HepG2 (cell line): ENCODE results near the gene AP3B2. TPM values are rescaled to one million over a fixed set of nuclear protein-coding genes. Genes with fewer than 3 reads are reported as not detected.

ENCODE experiments used
- ETV6 ChIP-seq: sonication (generic); formaldehyde crosslinking; conservative IDR thresholded peaks from 2 replicates; pipeline ENCODE4 v1.4.0; 2020; ENCODE audit warnings: missing genetic modification reagents
- EZH2 ChIP-seq: conservative IDR thresholded peaks from 2 replicates; pipeline ENCODE4 v1.6.1; 2012; ENCODE audit warnings: mild to moderate bottlenecking, low read depth, low read length, moderate library complexity
- KLF13 ChIP-seq: sonication (generic); formaldehyde crosslinking; IDR thresholded peaks from 2 replicates; pipeline ENCODE4 v1.4.0; 2020; ENCODE audit warnings: mild to moderate bottlenecking, missing genetic modification reagents
- MTF1 ChIP-seq: sonication (generic); formaldehyde crosslinking; IDR thresholded peaks from 2 replicates; pipeline ENCODE4 v1.5.0; 2020; ENCODE audit warnings: missing genetic modification reagents
- NR2F6 ChIP-seq, 2 experiments: IDR thresholded peaks; 2 replicates each; pipeline ENCODE4 v1.6.1; 2016; ENCODE audit warnings: antibody characterized with exemption in 1 of 2, mild to moderate bottlenecking in 1 of 2
- REPIN1 ChIP-seq: sonication (generic); formaldehyde crosslinking; IDR thresholded peaks from 2 replicates; pipeline ENCODE4 v1.8.0; 2022; ENCODE audit warnings: missing genetic modification reagents, low read depth, mild to moderate bottlenecking, borderline replicate concordance
- RXRA ChIP-seq: sonication (generic); formaldehyde crosslinking; IDR thresholded peaks from 2 replicates; pipeline ENCODE4 v1.5.1; 2020; ENCODE audit warnings: missing genetic modification reagents
- SMAD9 ChIP-seq: sonication (generic); formaldehyde crosslinking; IDR thresholded peaks from 2 replicates; pipeline ENCODE4 v1.5.1; 2020; ENCODE audit warnings: mild to moderate bottlenecking, missing genetic modification reagents
- TARDBP ChIP-seq: sonication (generic); formaldehyde crosslinking; IDR thresholded peaks from 2 replicates; pipeline ENCODE4 v1.8.0; 2022; ENCODE audit warnings: mild to moderate bottlenecking, missing genetic modification reagents
- U2AF2 ChIP-seq: fragments of 200-400 bp; formaldehyde crosslinking; IDR thresholded peaks from 2 replicates; pipeline ENCODE4 v1.6.1; 2017; ENCODE audit warnings: low read depth, mild to moderate bottlenecking, low read length
- ZBED4 ChIP-seq: sonication (generic); formaldehyde crosslinking; IDR thresholded peaks from 2 replicates; pipeline ENCODE4 v1.4.0; 2020; ENCODE audit warnings: missing genetic modification reagents, borderline replicate concordance
- ZBTB38 ChIP-seq: sonication (generic); formaldehyde crosslinking; IDR thresholded peaks from 2 replicates; pipeline ENCODE4 v1.5.1; 2020; ENCODE audit warnings: mild to moderate bottlenecking, missing genetic modification reagents
- ZNF225 ChIP-seq: sonication (generic); formaldehyde crosslinking; IDR thresholded peaks from 2 replicates; pipeline ENCODE4 v1.4.0; 2020; ENCODE audit warnings: mild to moderate bottlenecking, missing genetic modification reagents
- ZNF30 ChIP-seq: sonication (generic); formaldehyde crosslinking; IDR thresholded peaks from 2 replicates; pipeline ENCODE4 v1.5.0; 2020; ENCODE audit warnings: mild to moderate bottlenecking, missing genetic modification reagents
- ZNF660 ChIP-seq: sonication (generic); formaldehyde crosslinking; IDR thresholded peaks from 2 replicates; pipeline ENCODE4 v1.5.1; 2020; ENCODE audit warnings: mild to moderate bottlenecking, low read depth, missing genetic modification reagents, borderline replicate concordance
- ZNF670 ChIP-seq: sonication (generic); formaldehyde crosslinking; IDR thresholded peaks from 2 replicates; pipeline ENCODE4 v1.8.0; 2022; ENCODE audit warnings: mild to moderate bottlenecking, missing genetic modification reagents, borderline replicate concordance
- ZNF720 ChIP-seq: sonication (generic); formaldehyde crosslinking; IDR thresholded peaks from 2 replicates; pipeline ENCODE4 v1.4.0; 2020; ENCODE audit warnings: missing genetic modification reagents
- ZNF770 ChIP-seq: sonication (generic); formaldehyde crosslinking; IDR thresholded peaks from 2 replicates; pipeline ENCODE4 v1.5.0; 2020; ENCODE audit warnings: mild to moderate bottlenecking, missing genetic modification reagents
- polyA plus RNA-seq, 8 experiments: library from polyadenylated mRNA; depleted of rRNA in 3 of 8; stranded (reverse) in 7 of 8; unstranded in 1 of 8; fragments of >200 nt; fragmentation: Illumina TruSeq in 4 of 8; extraction: Trizol in 4 of 8; gene quantifications; 2 replicates each; pipeline versions ENCODE4 v1.2.1 to v1.2.3, GENCODE V29; 2011 to 2016; ENCODE audit warnings: low read depth in 4 of 8, missing spikeins in 1 of 8, mixed read lengths in 1 of 8; ENCODE audit not compliant: insufficient read depth in 1 of 8
- total RNA-seq, 5 experiments: library from RNA; depleted of rRNA; stranded (reverse); fragments of >200 nt; fragmentation: Illumina TruSeq; extraction: Trizol; gene quantifications; 2 replicates each; pipeline ENCODE4 v1.2.3, GENCODE V29; 2016; ENCODE audit warnings: low read depth in 1 of 5
- TF ChIP-seq, protein P1 (sequence below): sonication (generic); formaldehyde crosslinking; IDR thresholded peaks from 2 replicates; pipeline ENCODE4 v1.8.0; 2022; ENCODE audit warnings: mild to moderate bottlenecking, missing genetic modification reagents; ENCODE audit not compliant: insufficient replicate concordance
- TF ChIP-seq, protein P2 (sequence below): sonication (generic); formaldehyde crosslinking; IDR thresholded peaks from 2 replicates; pipeline ENCODE4 v1.5.1; 2020; ENCODE audit warnings: missing genetic modification reagents, mild to moderate bottlenecking, borderline replicate concordance

Gene AP3B2
- total and polyA plus RNA-seq, 2 of the 13 experiments (the other 11 are each of a cell fraction or from before 2014, with no cell fraction given) = not detected

DNA sequence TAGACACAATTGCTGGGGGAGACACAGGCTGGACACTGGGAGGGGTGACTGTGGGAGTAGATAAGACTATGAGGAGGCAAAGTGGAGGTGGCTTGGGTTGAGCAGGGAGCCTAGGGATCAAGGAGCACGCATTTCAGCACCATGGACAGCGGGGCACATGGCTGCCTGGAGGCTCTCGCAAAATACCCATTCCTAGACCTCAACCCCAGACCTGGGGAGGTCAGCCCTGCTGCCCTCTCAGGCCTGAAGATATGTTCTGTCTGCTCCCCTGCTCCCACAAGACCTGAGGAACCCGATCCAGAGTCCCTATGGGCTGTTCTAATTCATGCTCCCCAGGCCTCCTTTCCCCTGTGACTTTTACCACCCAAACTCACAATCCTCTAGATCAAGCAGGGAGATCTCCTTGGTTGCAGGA, 46.5 kb downstream of the AP3B2 start (continued):
- TF ChIP-seq REPIN1 (CRISPR knock-in tag) (no peak), ZNF670 (CRISPR knock-in tag) (no peak), SMAD9 (CRISPR knock-in tag) (0 out of 2 replicates have a peak, but pooled peaks have one; percentile 77), ZBED4 (CRISPR knock-in tag) (0 out of 2 replicates have a peak, but pooled peaks have one; percentile 54), ZBTB38 (CRISPR knock-in tag) (peak; percentile 20; the same call in 1 of the 2 replicates), TARDBP (CRISPR knock-in tag) (no peak), MTF1 (CRISPR knock-in tag) (peak; percentile 59; the same call in 1 of the 2 replicates), ZNF225 (no peak; the same call in 1 of the 2 replicates), ETV6 (CRISPR knock-in tag) (0 out of 2 replicates have a peak, but pooled peaks have one; percentile 78), ZNF30 (CRISPR knock-in tag) (no peak), ZNF770 (CRISPR knock-in tag) (no peak), RXRA (no peak), EZH2 (no peak), ZNF660 (no peak), ZNF720 (no peak), U2AF2 (no peak), NR2F6 (IDR thresholded peaks at IDR 0.05) (no peak), NR2F6 (CRISPR knock-in tag; IDR thresholded peaks at IDR 0.05) (no peak), KLF13 (CRISPR knock-in tag) (no peak)
- TF ChIP-seq, protein P1, sequence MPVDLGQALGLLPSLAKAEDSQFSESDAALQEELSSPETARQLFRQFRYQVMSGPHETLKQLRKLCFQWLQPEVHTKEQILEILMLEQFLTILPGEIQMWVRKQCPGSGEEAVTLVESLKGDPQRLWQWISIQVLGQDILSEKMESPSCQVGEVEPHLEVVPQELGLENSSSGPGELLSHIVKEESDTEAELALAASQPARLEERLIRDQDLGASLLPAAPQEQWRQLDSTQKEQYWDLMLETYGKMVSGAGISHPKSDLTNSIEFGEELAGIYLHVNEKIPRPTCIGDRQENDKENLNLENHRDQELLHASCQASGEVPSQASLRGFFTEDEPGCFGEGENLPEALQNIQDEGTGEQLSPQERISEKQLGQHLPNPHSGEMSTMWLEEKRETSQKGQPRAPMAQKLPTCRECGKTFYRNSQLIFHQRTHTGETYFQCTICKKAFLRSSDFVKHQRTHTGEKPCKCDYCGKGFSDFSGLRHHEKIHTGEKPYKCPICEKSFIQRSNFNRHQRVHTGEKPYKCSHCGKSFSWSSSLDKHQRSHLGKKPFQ (CRISPR knock-in tag) = no peak
- TF ChIP-seq, protein P2, sequence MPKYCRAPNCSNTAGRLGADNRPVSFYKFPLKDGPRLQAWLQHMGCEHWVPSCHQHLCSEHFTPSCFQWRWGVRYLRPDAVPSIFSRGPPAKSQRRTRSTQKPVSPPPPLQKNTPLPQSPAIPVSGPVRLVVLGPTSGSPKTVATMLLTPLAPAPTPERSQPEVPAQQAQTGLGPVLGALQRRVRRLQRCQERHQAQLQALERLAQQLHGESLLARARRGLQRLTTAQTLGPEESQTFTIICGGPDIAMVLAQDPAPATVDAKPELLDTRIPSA (CRISPR knock-in tag) = no peak
